B cell (primary cell): ENCODE measurements around the gene NUBPL. TPM values are rescaled to one million over a fixed set of nuclear protein-coding genes. Genes with fewer than 3 reads are reported as not detected.

Source experiments
- ATAC-seq: fragments of 200-7000 bp; cut with Tn5 transposase; one replicate; pipeline ENCODE4 v1.10.0; 2021; ENCODE audit warnings: low read depth, mild to moderate bottlenecking, moderate number of reproducible peaks, moderate library complexity
- CTCF ChIA-PET: fragments of 350-600 bp; sonication (Branson Sonifier 250); formaldehyde crosslinking; loops from one replicate; lab custom pipeline; 2021; ENCODE audit warnings: antibody characterized with exemption, inconsistent platforms; lab: Charles Lee
- POLR2A ChIA-PET: fragments of 350-600 bp; sonication (Branson Sonifier 250); formaldehyde crosslinking; loops from one replicate; lab custom pipeline; 2021; ENCODE audit warnings: antibody characterized with exemption; lab: Charles Lee
- DNase-seq: peaks from one replicate; pipeline ENCODE4 v3.0.0; 2013
- H2AFZ ChIP-seq: 2 replicates; pipeline ENCODE4 v1.6.1; 2012; ENCODE audit warnings: mild to moderate bottlenecking, low read depth, low read length; ENCODE audit not compliant: insufficient read depth, poor library complexity, severe bottlenecking
- H3K27ac ChIP-seq, 2 donors: 1 replicate in 1 of 2; 2 replicates in 1 of 2; pipeline ENCODE4 v1.5.1; 2012 to 2013; ENCODE audit warnings: low read length in 2 of 2, mild to moderate bottlenecking in 2 of 2, moderate library complexity in 1 of 2
- H3K27me3 ChIP-seq, 4 experiments: fragments of 200-600 bp in 1 of 4; sonication (generic) in 1 of 4; replicated peaks in 1 of 4; 1 replicate in 2 of 4; 2 replicates in 2 of 4; pipeline versions ENCODE4 v1.6.1 to v1.7.0; 2013 to 2016; ENCODE audit warnings: low read length in 3 of 4, mild to moderate bottlenecking in 2 of 4, mixed read lengths in 1 of 4, moderate library complexity in 1 of 4; ENCODE audit not compliant: insufficient read depth in 4 of 4, control insufficient read depth in 3 of 4; ENCODE audit errors: control extremely low read depth in 1 of 4
- H3K36me3 ChIP-seq, 2 experiments: replicated peaks in 1 of 2; 1 replicate in 1 of 2; 2 replicates in 1 of 2; pipeline versions ENCODE4 v1.6.1 to v1.7.1; 2013; ENCODE audit warnings: low read length in 1 of 2; ENCODE audit not compliant: insufficient read depth in 2 of 2, control insufficient read depth in 1 of 2; ENCODE audit errors: control extremely low read depth in 1 of 2, extremely low read depth in 1 of 2
- H3K4me1 ChIP-seq, 2 donors: fragments of 200-600 bp in 1 of 2; sonication (generic) in 1 of 2; 1 replicate in 1 of 2; 2 replicates in 1 of 2; pipeline versions ENCODE4 v1.5.1 to v1.6.1; 2013 to 2017; ENCODE audit warnings: low read length in 2 of 2; ENCODE audit not compliant: control insufficient read depth in 2 of 2, insufficient read depth in 2 of 2
- H3K4me2 ChIP-seq: replicated peaks from 2 replicates; pipeline ENCODE3; 2012; ENCODE audit warnings: mild to moderate bottlenecking, low read depth, low read length; ENCODE audit not compliant: poor library complexity, severe bottlenecking
- H3K4me3 ChIP-seq, 5 experiments: fragments of 200-600 bp in 1 of 5; sonication (generic) in 1 of 5; 1 replicate in 3 of 5; 2 replicates in 2 of 5; pipeline versions ENCODE4 v1.5.1 to v1.7.0; 2011 to 2016; ENCODE audit warnings: low read length in 4 of 5, mild to moderate bottlenecking in 4 of 5, low read depth in 2 of 5, control low read depth in 1 of 5, moderate library complexity in 1 of 5; ENCODE audit not compliant: insufficient read depth in 1 of 5; ENCODE audit errors: control extremely low read depth in 1 of 5, extremely low read depth in 1 of 5
- H3K79me2 ChIP-seq: fragments of 200-600 bp; sonication (generic); one replicate; pipeline ENCODE4 v1.6.0; 2016; ENCODE audit warnings: low read length; ENCODE audit not compliant: control insufficient read depth, insufficient read depth
- H3K9ac ChIP-seq: fragments of 200-600 bp; sonication (generic); 2 replicates; pipeline ENCODE4 v1.6.1; 2017; ENCODE audit warnings: mild to moderate bottlenecking, low read length, moderate library complexity
- H3K9me3 ChIP-seq, 3 donors: one replicate each; pipeline versions ENCODE4 v1.6.1 to v1.7.1; 2013; ENCODE audit warnings: low read length in 2 of 3; ENCODE audit not compliant: control insufficient read depth in 2 of 3, insufficient read depth in 1 of 3; ENCODE audit errors: control extremely low read depth in 1 of 3
- H4K20me1 ChIP-seq: 2 replicates; pipeline ENCODE4 v1.6.0; 2012; ENCODE audit warnings: mild to moderate bottlenecking, low read length; ENCODE audit not compliant: insufficient read depth, control insufficient read depth, poor library complexity, severe bottlenecking
- H3K27ac Mint-ChIP-seq: one replicate; pipeline ENCODE4 v1.8.0; 2021; ENCODE audit warnings: mixed read lengths
- H3K27me3 Mint-ChIP-seq: one replicate; pipeline ENCODE4 v1.8.0; 2021; ENCODE audit warnings: mixed read lengths
- H3K4me1 Mint-ChIP-seq: one replicate; pipeline ENCODE4 v1.8.0; 2021; ENCODE audit warnings: mixed read lengths
- H3K4me3 Mint-ChIP-seq: one replicate; pipeline ENCODE4 v1.8.0; 2021; ENCODE audit warnings: mixed read lengths
- H3K9me3 Mint-ChIP-seq: one replicate; pipeline ENCODE4 v1.8.0; 2022; ENCODE audit warnings: mixed read lengths; ENCODE audit not compliant: insufficient read depth
- EZH2 ChIP-seq: IDR thresholded peaks from 2 replicates; pipeline ENCODE4 v1.6.1; 2012; ENCODE audit warnings: borderline replicate concordance, low read depth, mild to moderate bottlenecking, moderate library complexity, low read length; ENCODE audit not compliant: insufficient read depth, poor library complexity, severe bottlenecking
- WGBS: methylation state at CpG from one replicate; pipeline ENCODE4 v1.1.5; 2013; ENCODE audit warnings: missing lambda C conversion rate; ENCODE audit not compliant: insufficient coverage; 5-methylcytosine and 5-hydroxymethylcytosine counted together
- intact Hi-C: fragments of 100-400 bp; cut with micrococcal nuclease; formaldehyde crosslinking; loops from one replicate; pipeline ENCODE4 v1.10.0; 2022
- polyA plus RNA-seq: library from polyadenylated mRNA; depleted of rRNA; stranded (reverse); fragments of >200 nt; gene quantifications from 2 replicates; pipeline ENCODE4 v1.2.3, GENCODE V29; 2012
- total RNA-seq, 2 donors: library from RNA; stranded (reverse); fragments of 120-200 nt in 1 of 2; gene quantifications; 1 replicate in 1 of 2; 2 replicates in 1 of 2; pipeline versions ENCODE4 v1.2.3 to v1.2.4, GENCODE V29; 2013 to 2022
- TF ChIP-seq, protein P1 (sequence below): fragments of 200-600 bp; IDR thresholded peaks from one replicate; pipeline ENCODE4 v1.8.0; 2022; ENCODE audit warnings: antibody characterized with exemption, mild to moderate bottlenecking

NUBPL gene
- total and polyA plus RNA-seq, 2 donors (not counting 1 experiment from before 2014, with no cell fraction given), result 1.9 to 14.2 TPM

DNA sequence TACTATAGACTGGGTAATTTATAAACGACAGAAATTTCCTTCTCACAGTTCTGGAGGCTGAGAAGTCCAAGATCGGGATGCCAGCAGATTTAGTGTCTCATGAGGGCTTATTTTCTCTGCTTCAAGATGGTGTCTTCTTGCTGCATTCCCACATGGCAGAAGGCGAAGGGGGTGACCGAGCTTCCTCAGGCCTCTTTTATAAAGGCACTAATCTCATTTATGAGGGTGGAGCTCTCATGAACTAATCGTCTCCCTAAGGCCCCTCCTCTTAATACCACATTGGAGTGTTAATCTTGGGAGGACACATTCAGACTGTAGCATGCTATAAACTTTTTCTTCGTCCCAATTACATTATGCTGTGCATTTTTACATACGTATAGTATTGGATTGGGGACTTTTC lies 315.5 kb downstream of the NUBPL start:
- no peaks in the 10 kb centered on the region for H4K20me1 ChIP-seq
- H3K27me3 ChIP-seq, result no peaks in the 10 kb centered on the region
- H3K79me2 ChIP-seq, result no peaks in the 10 kb centered on the region
- ChIA-PET POLR2A (no interaction called here), CTCF (no interaction called here)
- H3K9me3 Mint-ChIP-seq, result no peaks in the 10 kb centered on the region
- no peaks in the 10 kb centered on the region for H3K36me3 ChIP-seq
- no peak overlapping the region for H3K4me2 ChIP-seq
- H3K27ac ChIP-seq, result no peak overlapping the region
- H3K27ac Mint-ChIP-seq, result no peak overlapping the region
- no peak overlapping the region for H3K9ac ChIP-seq
- no peak overlapping the region for H3K4me3 ChIP-seq
- ATAC-seq, result no peak
- no peaks in the 10 kb centered on the region for H3K9me3 ChIP-seq
- DNase-seq, result no peak
- 100% methylated on average over 1 of the region's 7 CpGs for WGBS
- H3K4me1 ChIP-seq, result no peaks in the 10 kb centered on the region
- H2AFZ ChIP-seq, result no peak overlapping the region
- no peaks in the 10 kb centered on the region for H3K27me3 Mint-ChIP-seq
- intact Hi-C loops, result no loop called here
- TF ChIP-seq, protein P1, sequence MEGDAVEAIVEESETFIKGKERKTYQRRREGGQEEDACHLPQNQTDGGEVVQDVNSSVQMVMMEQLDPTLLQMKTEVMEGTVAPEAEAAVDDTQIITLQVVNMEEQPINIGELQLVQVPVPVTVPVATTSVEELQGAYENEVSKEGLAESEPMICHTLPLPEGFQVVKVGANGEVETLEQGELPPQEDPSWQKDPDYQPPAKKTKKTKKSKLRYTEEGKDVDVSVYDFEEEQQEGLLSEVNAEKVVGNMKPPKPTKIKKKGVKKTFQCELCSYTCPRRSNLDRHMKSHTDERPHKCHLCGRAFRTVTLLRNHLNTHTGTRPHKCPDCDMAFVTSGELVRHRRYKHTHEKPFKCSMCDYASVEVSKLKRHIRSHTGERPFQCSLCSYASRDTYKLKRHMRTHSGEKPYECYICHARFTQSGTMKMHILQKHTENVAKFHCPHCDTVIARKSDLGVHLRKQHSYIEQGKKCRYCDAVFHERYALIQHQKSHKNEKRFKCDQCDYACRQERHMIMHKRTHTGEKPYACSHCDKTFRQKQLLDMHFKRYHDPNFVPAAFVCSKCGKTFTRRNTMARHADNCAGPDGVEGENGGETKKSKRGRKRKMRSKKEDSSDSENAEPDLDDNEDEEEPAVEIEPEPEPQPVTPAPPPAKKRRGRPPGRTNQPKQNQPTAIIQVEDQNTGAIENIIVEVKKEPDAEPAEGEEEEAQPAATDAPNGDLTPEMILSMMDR, result no peak
- no peak for TF ChIP-seq EZH2
- no peak overlapping the region for H3K4me3 Mint-ChIP-seq
- H3K4me1 Mint-ChIP-seq, result no peaks in the 10 kb centered on the region

- WGBS, result 43% methylated on average over 2 of the region's 9 CpGs
- Histone ChIP-seq H3K27ac (no peak overlapping the region), H3K79me2 (no peaks in the 10 kb centered on the region), H2AFZ (no peak overlapping the region), H3K4me2 (no peak overlapping the region), H3K36me3 (no peaks in the 10 kb centered on the region), H3K27me3 (no peaks in the 10 kb centered on the region), H3K4me1 (no peaks in the 10 kb centered on the region), H3K4me3 (no peak overlapping the region), H3K9ac (no peak overlapping the region), H4K20me1 (no peaks in the 10 kb centered on the region), H3K9me3 (no peaks in the 10 kb centered on the region)
- CTCF ChIA-PET, result no interaction called here
- ATAC-seq, result no peak
- POLR2A ChIA-PET, result no interaction called here
- no peak for DNase-seq
- Mint-ChIP-seq H3K9me3 (no peaks in the 10 kb centered on the region), H3K4me3 (no peak overlapping the region), H3K27me3 (no peaks in the 10 kb centered on the region), H3K4me1 (no peaks in the 10 kb centered on the region), H3K27ac (no peak overlapping the region)
- intact Hi-C loops, result no loop called here
- TF ChIP-seq, protein P1, result no peak
- no peak for TF ChIP-seq EZH2
Observed at GRCh38 chr14:31877255-31877798, 316.1 kb downstream of the NUBPL start.
